ENCODE measurements around the gene STRA6.

DNA sequence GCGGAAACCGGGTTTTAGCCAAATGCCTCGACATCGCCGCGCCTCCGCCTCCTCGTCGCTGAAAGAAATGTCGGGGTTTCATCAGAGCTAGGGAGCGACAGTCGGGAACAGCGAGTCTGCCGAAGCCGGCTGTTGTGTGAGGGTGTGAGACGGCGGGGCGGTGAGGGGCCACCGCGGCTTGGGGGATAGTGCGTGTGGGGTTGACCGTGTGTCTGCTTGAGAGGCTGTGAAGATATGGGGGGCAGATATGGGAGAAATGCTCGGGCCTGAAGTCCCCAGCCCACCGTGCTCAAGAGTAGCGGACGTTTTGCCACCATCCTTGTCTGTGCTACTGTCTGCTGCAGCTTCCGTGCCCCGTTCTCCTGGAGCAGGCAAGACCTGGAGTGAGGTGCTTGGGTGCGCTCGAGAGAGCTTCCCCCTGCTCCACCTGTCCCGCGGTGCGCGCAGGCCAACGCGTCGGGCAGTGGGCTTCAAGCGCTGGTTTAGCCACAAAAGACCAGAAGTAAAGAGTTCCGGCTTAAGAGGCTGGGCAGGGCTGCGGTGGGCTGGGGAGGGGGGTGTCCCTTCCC lies 72.9 kb downstream of the STRA6 start:
- TF ChIP-seq POLR2AphosphoS5 (IDR thresholded peaks at IDR 0.05; ENCODE audit: borderline replicate concordance, low read depth, low read length) (no peak), EZH2 (IDR thresholded peaks at IDR 0.05) (peak; percentile 100), FOXP2 (optimal IDR thresholded peaks at IDR 0.05; ENCODE audit: control extremely low read depth, extremely low read length, insufficient read depth) (no peak)
